Kidney (tissue), 14 donors: ENCODE results near the gene FAM20C. TPM values are rescaled to one million over a fixed set of nuclear protein-coding genes. Genes with fewer than 3 reads are reported as not detected.

Experiments used
- DNase-seq, 5 donors: peaks; one replicate each; pipeline ENCODE4 v3.0.0-alpha.2; 2013 to 2020
- FAIRE-seq: peaks from 2 replicates; lab custom pipeline; 2012; peaks lifted over from hg19 to GRCh38; lab: Jason Lieb, UNC
- H3K27ac ChIP-seq, 2 donors: one replicate each; pipeline ENCODE4 v1.7.0; 2013; ENCODE audit warnings: low read depth in 2 of 2, low read length in 2 of 2, inconsistent platforms in 1 of 2
- H3K27me3 ChIP-seq: one replicate; pipeline ENCODE4 v1.7.1; 2013; ENCODE audit warnings: low read length, inconsistent platforms; ENCODE audit not compliant: control insufficient read depth, insufficient read depth
- H3K36me3 ChIP-seq, 3 donors: one replicate each; pipeline versions ENCODE4 v1.7.0 to v1.7.1; 2013; ENCODE audit warnings: low read length in 3 of 3, control low read depth in 1 of 3, inconsistent platforms in 1 of 3; ENCODE audit not compliant: insufficient read depth in 3 of 3, control insufficient read depth in 2 of 3
- H3K4me1 ChIP-seq, 3 donors: one replicate each; pipeline versions ENCODE4 v1.7.0 to v1.7.1; 2013; ENCODE audit warnings: low read length in 3 of 3, inconsistent platforms in 1 of 3, low read depth in 1 of 3; ENCODE audit not compliant: control insufficient read depth in 2 of 3, insufficient read depth in 2 of 3
- H3K4me3 ChIP-seq, 3 donors: one replicate each; pipeline versions ENCODE4 v1.7.0 to v1.8.1; 2013; ENCODE audit warnings: low read length in 3 of 3, control low read depth in 1 of 3, inconsistent platforms in 1 of 3
- H3K9ac ChIP-seq, 3 donors: one replicate each; pipeline versions ENCODE4 v1.7.0 to v1.7.1; 2013; ENCODE audit warnings: low read length in 3 of 3, control low read depth in 1 of 3, inconsistent platforms in 1 of 3
- H3K9me3 ChIP-seq, 3 donors: one replicate each; pipeline versions ENCODE4 v1.7.0 to v1.7.1; 2013; ENCODE audit warnings: low read length in 3 of 3, control low read depth in 1 of 3, inconsistent platforms in 1 of 3; ENCODE audit not compliant: control insufficient read depth in 2 of 3, insufficient read depth in 1 of 3
- CTCF ChIP-seq: IDR thresholded peaks from 3 replicates; pipeline ENCODE4 v1.5.1; 2012; ENCODE audit warnings: mild to moderate bottlenecking, moderate library complexity, borderline replicate concordance; ENCODE audit not compliant: insufficient read depth; ENCODE audit errors: extremely low read depth
- intact Hi-C: fragments of 100-400 bp; cut with DNase I; formaldehyde crosslinking; loops from one replicate; pipeline ENCODE4 v1.11.1; 2022
- polyA plus RNA-seq: library from polyadenylated mRNA; stranded (reverse); fragments of 350-450 nt; fragmentation: Illumina TruSeq; extraction: RNeasy Lipid Tissue Mini Kit (QIAGEN cat#74804); gene quantifications from one replicate; pipeline ENCODE4 v1.2.3, GENCODE V29; 2014; ENCODE audit warnings: low read depth, low replicate concordance; ENCODE audit not compliant: insufficient read depth
- total RNA-seq: library from RNA; stranded (reverse); fragmentation: NEBNext Ultra II Directional; extraction: Animal tissue kit (Norgen Biotek cat#: 25700); gene quantifications from one replicate; pipeline ENCODE4 v1.2.1, GENCODE V29; 2021
- donor health status: control.
- donor health status: control.
- donor health status: control.
- donor health status: control.
- donor health status: control.
- donor health status: DM: yes; HTN: yes; CAD: no.
- donor health status: Normal renal cell carcinoma (clear cell type).

Gene FAM20C
- total and polyA plus RNA-seq, 2 donors from 2014 or later, result 84.9 to 114 TPM

- H3K9ac ChIP-seq, result no peak overlapping the region
- H3K27ac ChIP-seq, result no peak overlapping the region
- peaks cover 0 to 3% (median 0%) of the 10 kb centered on the region in 3 donors for H3K4me1 ChIP-seq
- no peak for FAIRE-seq
- H3K4me3 ChIP-seq, result no peak overlapping the region
- intact Hi-C loops, result no loop called here
- H3K36me3 ChIP-seq, result no peaks in the 10 kb centered on the region
- H3K9me3 ChIP-seq, result no peaks in the 10 kb centered on the region
- no peak for DNase-seq
- no peak for TF ChIP-seq CTCF
- H3K27me3 ChIP-seq, result peaks cover 13% of the 10 kb centered on the region
Measured at GRCh38 chr7:292826-293225, 100.5 kb downstream of the FAM20C start.

- H3K9me3 ChIP-seq, result no peaks in the 10 kb centered on the region
- H3K4me3 ChIP-seq, result peak overlapping the region in 1 of 3 donors; percentile 17
- peaks cover 0 to 3% (median 0%) of the 10 kb centered on the region in 3 donors for H3K4me1 ChIP-seq
- H3K36me3 ChIP-seq, result no peaks in the 10 kb centered on the region
- DNase-seq (no peak), FAIRE-seq (no peak)
- no peak overlapping the region for H3K27ac ChIP-seq
- TF ChIP-seq CTCF, result no peak
- peaks cover 13% of the 10 kb centered on the region for H3K27me3 ChIP-seq
- intact Hi-C loops, result no loop called here
- no peak overlapping the region for H3K9ac ChIP-seq
Measured at GRCh38 chr7:293681-294439, 101.5 kb downstream of the FAM20C start.

- no peaks in the 10 kb centered on the region for H3K36me3 ChIP-seq
- intact Hi-C loops, result no loop called here
- DNase-seq, result peak in 1 of 5 donors; percentile 46
- H3K27ac ChIP-seq, result no peak overlapping the region
- H3K9ac ChIP-seq, result no peak overlapping the region
- H3K4me3 ChIP-seq, result no peak overlapping the region
- no peaks in the 10 kb centered on the region for H3K9me3 ChIP-seq
- H3K27me3 ChIP-seq, result peaks cover 10% of the 10 kb centered on the region
- TF ChIP-seq CTCF, result no peak
- H3K4me1 ChIP-seq, result peaks cover 0 to 3% (median 0%) of the 10 kb centered on the region in 3 donors
- FAIRE-seq, result no peak
Measured at GRCh38 chr7:294440-295154, 102.2 kb downstream of the FAM20C start.
